ENCODE measurements around the gene MYO18B. TPM values are rescaled to one million over a fixed set of nuclear protein-coding genes. Genes with fewer than 3 reads are reported as not detected.

MYO18B gene
- total RNA-seq, 1 donor, result under 0.01 TPM

- H3K4me3 ChIP-seq (ENCODE audit: low read depth, low read length), result no peak overlapping the region
- DNase-seq (ENCODE audit: low read depth), result no peak
- no peak for TF ChIP-seq CTCF (IDR thresholded peaks at IDR 0.05; ENCODE audit: insufficient read depth, low read depth, low read length)
Observed at GRCh38 chr22:25748140-25748539, 6.2 kb downstream of the MYO18B start.

- DNase-seq (ENCODE audit: low read depth), result no peak
- no peak for TF ChIP-seq CTCF (IDR thresholded peaks at IDR 0.05; ENCODE audit: insufficient read depth, low read depth, low read length)
- H3K4me3 ChIP-seq (ENCODE audit: low read depth, low read length), result no peak overlapping the region
Observed at GRCh38 chr22:25748704-25749103, 6.7 kb downstream of the MYO18B start.

- no peak for TF ChIP-seq CTCF (IDR thresholded peaks at IDR 0.05; ENCODE audit: insufficient read depth, low read depth, low read length)
- H3K4me3 ChIP-seq (ENCODE audit: low read depth, low read length), result no peak overlapping the region
- no peak for DNase-seq (ENCODE audit: low read depth)
Observed at GRCh38 chr22:25749420-25750169, 7.6 kb downstream of the MYO18B start.

GRCh38 chr22:25750569-25751173 lies 8.7 kb downstream of the MYO18B start:
- no peak for DNase-seq (ENCODE audit: low read depth)
- H3K4me3 ChIP-seq (ENCODE audit: low read depth, low read length), result no peak overlapping the region
- TF ChIP-seq CTCF (IDR thresholded peaks at IDR 0.05; ENCODE audit: insufficient read depth, low read depth, low read length), result no peak

- no peak for DNase-seq (ENCODE audit: low read depth)
- no peak overlapping the region for H3K4me3 ChIP-seq (ENCODE audit: low read depth, low read length)
- no peak for TF ChIP-seq CTCF (IDR thresholded peaks at IDR 0.05; ENCODE audit: insufficient read depth, low read depth, low read length)
Observed at GRCh38 chr22:25751174-25751581, 9.2 kb downstream of the MYO18B start.

- TF ChIP-seq CTCF (IDR thresholded peaks at IDR 0.05; ENCODE audit: insufficient read depth, low read depth, low read length), result no peak
- no peak overlapping the region for H3K4me3 ChIP-seq (ENCODE audit: low read depth, low read length)
- no peak for DNase-seq (ENCODE audit: low read depth)
Observed at GRCh38 chr22:25752615-25753214, 10.7 kb downstream of the MYO18B start.
